Sigmoid colon (tissue), 7 donors: Measurements from ENCODE around the gene PNPLA8. TPM values are rescaled to one million over a fixed set of nuclear protein-coding genes. Genes with fewer than 3 reads are reported as not detected.

ENCODE experiments used
- DNase-seq: peaks from one replicate; pipeline ENCODE4 v3.0.0-alpha.2; 2019
- H3K27ac ChIP-seq, 4 donors: fragments of 200-600 bp; sonication (generic); one replicate each; pipeline ENCODE4 v1.5.1; 2016 to 2019; ENCODE audit warnings: mild to moderate bottlenecking in 1 of 4
- H3K27me3 ChIP-seq, 3 donors: fragments of 200-600 bp; sonication (generic); one replicate each; pipeline ENCODE4 v1.5.1; 2019; ENCODE audit warnings: mild to moderate bottlenecking in 1 of 3
- H3K36me3 ChIP-seq, 4 donors: fragments of 200-600 bp; sonication (generic); one replicate each; pipeline ENCODE4 v1.5.1; 2016 to 2019
- H3K4me1 ChIP-seq, 4 donors: fragments of 200-600 bp; sonication (generic); one replicate each; pipeline ENCODE4 v1.5.1; 2017 to 2019
- H3K4me3 ChIP-seq, 4 donors: fragments of 200-600 bp; sonication (generic); one replicate each; pipeline ENCODE4 v1.5.1; 2017 to 2019; ENCODE audit warnings: mild to moderate bottlenecking in 2 of 4, moderate library complexity in 1 of 4
- H3K9me3 ChIP-seq, 4 donors: fragments of 200-600 bp in 3 of 4; sonication (generic) in 3 of 4; one replicate each; pipeline versions ENCODE4 v1.5.1 to v1.6.1; 2013 to 2019
- EP300 ChIP-seq, 4 donors: sonication (generic); formaldehyde crosslinking; IDR thresholded peaks; one replicate each; pipeline ENCODE4 v1.6.1; 2017; ENCODE audit warnings: antibody characterized with exemption in 4 of 4
- POLR2A ChIP-seq, 2 donors: fragments of 450-650 bp; IDR thresholded peaks; one replicate each; pipeline ENCODE4 v1.6.1; 2016; ENCODE audit warnings: antibody characterized with exemption in 2 of 2, mild to moderate bottlenecking in 2 of 2, moderate library complexity in 2 of 2
- POLR2AphosphoS5 ChIP-seq, 4 donors: sonication (generic); formaldehyde crosslinking; IDR thresholded peaks; one replicate each; pipeline ENCODE4 v1.6.1; 2017; ENCODE audit warnings: antibody characterized with exemption in 4 of 4
- WGBS, 2 donors: extraction: QIAGEN DNeasy Blood & Tissue Kit; methylation state at CpG; one replicate each; pipeline ENCODE4 v1.1.7; 2013; 5-methylcytosine and 5-hydroxymethylcytosine counted together
- intact Hi-C: fragments of 100-400 bp; cut with DNase I; formaldehyde crosslinking; loops from one replicate; pipeline ENCODE4 v1.15.1; 2023
- polyA plus RNA-seq, 3 donors: library from polyadenylated mRNA; stranded (reverse); fragments of 200-250 nt; gene quantifications; one replicate each; pipeline ENCODE4 v1.2.3, GENCODE V29; 2013
- total RNA-seq, 4 donors: library from RNA; depleted of rRNA; stranded (reverse); fragments of >200 nt; gene quantifications; one replicate each; pipeline ENCODE4 v1.1.0, GENCODE V29; 2016
- TF ChIP-seq, protein P1 (sequence below), 4 experiments: fragments of 450-650 bp in 3 of 4; fragments of 200-600 bp in 1 of 4; IDR thresholded peaks; one replicate each; pipeline ENCODE4 v1.5.1; 2016 to 2019; ENCODE audit warnings: antibody characterized with exemption in 4 of 4, mild to moderate bottlenecking in 3 of 4, moderate library complexity in 2 of 4
- donor health status: healthy with polysubstance abuse.
- donor health status: Bipolar disorder and iron deficiency.
- donor health status: healthy.

Gene PNPLA8
- total and polyA plus RNA-seq, 7 donors, result 12.0 to 42.9 (median 26.3) TPM

DNA sequence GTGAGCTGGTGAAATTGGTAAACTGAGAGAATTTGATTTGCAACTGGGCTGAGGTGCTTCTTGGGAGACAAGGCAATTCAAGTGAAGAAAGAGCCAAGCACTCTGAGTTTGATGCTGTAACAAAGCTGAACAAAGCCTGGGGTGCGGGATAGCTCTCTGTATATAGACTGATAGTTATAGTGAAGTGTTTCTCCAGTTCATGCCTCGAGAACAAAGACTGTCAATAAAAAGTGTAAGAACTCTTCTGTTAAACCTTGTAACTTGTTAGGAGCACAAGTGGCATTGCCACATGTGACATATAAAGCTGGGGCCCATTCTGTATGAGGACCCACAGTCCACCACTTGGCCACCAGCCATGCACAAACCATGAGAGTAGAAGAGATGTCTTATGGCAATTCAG is 11.3 kb upstream of the PNPLA8 start:
- Histone ChIP-seq H3K9me3 (no peaks in the 10 kb centered on the region), H3K36me3 (no peaks in the 10 kb centered on the region), H3K4me1 (no peaks in the 10 kb centered on the region), H3K27me3 (no peaks in the 10 kb centered on the region), H3K4me3 (no peak overlapping the region), H3K27ac (no peak overlapping the region)
- intact Hi-C loops, result no loop called here
- no peak for DNase-seq
- no peak for TF ChIP-seq POLR2A (IDR thresholded peaks at IDR 0.05)
- TF ChIP-seq, protein P1, sequence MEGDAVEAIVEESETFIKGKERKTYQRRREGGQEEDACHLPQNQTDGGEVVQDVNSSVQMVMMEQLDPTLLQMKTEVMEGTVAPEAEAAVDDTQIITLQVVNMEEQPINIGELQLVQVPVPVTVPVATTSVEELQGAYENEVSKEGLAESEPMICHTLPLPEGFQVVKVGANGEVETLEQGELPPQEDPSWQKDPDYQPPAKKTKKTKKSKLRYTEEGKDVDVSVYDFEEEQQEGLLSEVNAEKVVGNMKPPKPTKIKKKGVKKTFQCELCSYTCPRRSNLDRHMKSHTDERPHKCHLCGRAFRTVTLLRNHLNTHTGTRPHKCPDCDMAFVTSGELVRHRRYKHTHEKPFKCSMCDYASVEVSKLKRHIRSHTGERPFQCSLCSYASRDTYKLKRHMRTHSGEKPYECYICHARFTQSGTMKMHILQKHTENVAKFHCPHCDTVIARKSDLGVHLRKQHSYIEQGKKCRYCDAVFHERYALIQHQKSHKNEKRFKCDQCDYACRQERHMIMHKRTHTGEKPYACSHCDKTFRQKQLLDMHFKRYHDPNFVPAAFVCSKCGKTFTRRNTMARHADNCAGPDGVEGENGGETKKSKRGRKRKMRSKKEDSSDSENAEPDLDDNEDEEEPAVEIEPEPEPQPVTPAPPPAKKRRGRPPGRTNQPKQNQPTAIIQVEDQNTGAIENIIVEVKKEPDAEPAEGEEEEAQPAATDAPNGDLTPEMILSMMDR (IDR thresholded peaks at IDR 0.05), result no peak
- TF ChIP-seq EP300 (IDR thresholded peaks at IDR 0.05), result no peak
- no peak for TF ChIP-seq POLR2AphosphoS5 (IDR thresholded peaks at IDR 0.05)
- 82 to 88% methylated on average over 2 of the region's 2 CpGs for WGBS, 2 donors

DNA sequence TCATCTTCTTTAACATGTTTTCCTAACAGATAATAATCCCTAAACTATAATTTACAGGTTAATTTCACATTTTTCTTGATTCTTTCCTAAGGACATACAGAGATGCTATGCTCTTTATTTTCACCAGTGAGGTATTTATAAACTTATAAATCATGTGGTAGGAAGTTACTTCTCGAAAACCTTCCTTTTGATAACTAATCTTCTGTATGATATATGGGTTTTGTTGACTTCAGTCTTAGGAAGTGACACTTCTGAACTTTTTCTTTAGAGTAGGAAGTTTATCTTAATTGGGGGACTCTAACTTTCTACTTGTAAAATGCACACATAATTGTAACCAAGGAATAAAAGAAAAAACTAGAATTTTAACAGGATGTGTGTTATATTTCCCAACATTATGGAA is 9.8 kb upstream of the PNPLA8 start:
- H3K4me3 ChIP-seq, result no peak overlapping the region
- H3K27me3 ChIP-seq, result no peaks in the 10 kb centered on the region
- 43 to 78% methylated on average over 1 of the region's 1 CpG for WGBS, 2 donors
- H3K36me3 ChIP-seq, result no peaks in the 10 kb centered on the region
- no peak for TF ChIP-seq POLR2AphosphoS5 (IDR thresholded peaks at IDR 0.05)
- no peak for TF ChIP-seq EP300 (IDR thresholded peaks at IDR 0.05)
- TF ChIP-seq, protein P1 (IDR thresholded peaks at IDR 0.05), result no peak
- no peak for TF ChIP-seq POLR2A (IDR thresholded peaks at IDR 0.05)
- intact Hi-C loops, result no loop called here
- no peak overlapping the region for H3K27ac ChIP-seq
- H3K9me3 ChIP-seq, result no peaks in the 10 kb centered on the region
- no peaks in the 10 kb centered on the region for H3K4me1 ChIP-seq
- no peak for DNase-seq

DNA sequence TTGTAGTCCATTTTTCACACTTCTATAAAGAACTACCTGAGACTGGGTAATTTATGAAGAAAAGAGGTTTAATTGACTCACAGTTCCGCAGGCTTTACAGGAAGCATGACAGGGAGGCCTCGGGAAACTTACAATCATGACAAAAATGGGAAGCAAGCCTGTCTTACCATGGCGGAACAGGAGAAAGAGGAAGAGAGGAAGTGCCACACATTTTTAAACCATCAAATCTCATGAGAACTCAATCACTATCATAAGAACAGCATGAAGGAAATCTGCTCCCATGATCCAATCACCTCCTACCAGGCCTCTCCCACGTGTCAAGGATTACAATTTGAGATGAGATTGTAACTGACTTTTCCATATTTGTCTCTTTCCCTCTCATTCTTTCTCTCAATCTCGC is 9.3 kb upstream of the PNPLA8 start:
- no peak overlapping the region for H3K4me3 ChIP-seq
- H3K27me3 ChIP-seq, result no peaks in the 10 kb centered on the region
- H3K36me3 ChIP-seq, result no peaks in the 10 kb centered on the region
- DNase-seq, result no peak
- H3K4me1 ChIP-seq, result no peaks in the 10 kb centered on the region
- TF ChIP-seq, protein P1 (IDR thresholded peaks at IDR 0.05), result no peak
- no peak for TF ChIP-seq POLR2AphosphoS5 (IDR thresholded peaks at IDR 0.05)
- TF ChIP-seq EP300 (IDR thresholded peaks at IDR 0.05), result no peak
- no peak for TF ChIP-seq POLR2A (IDR thresholded peaks at IDR 0.05)
- WGBS, 2 donors, result 64% methylated on average over 5 of the region's 5 CpGs
- no peak overlapping the region for H3K27ac ChIP-seq
- intact Hi-C loops, result no loop called here
- no peaks in the 10 kb centered on the region for H3K9me3 ChIP-seq

DNA sequence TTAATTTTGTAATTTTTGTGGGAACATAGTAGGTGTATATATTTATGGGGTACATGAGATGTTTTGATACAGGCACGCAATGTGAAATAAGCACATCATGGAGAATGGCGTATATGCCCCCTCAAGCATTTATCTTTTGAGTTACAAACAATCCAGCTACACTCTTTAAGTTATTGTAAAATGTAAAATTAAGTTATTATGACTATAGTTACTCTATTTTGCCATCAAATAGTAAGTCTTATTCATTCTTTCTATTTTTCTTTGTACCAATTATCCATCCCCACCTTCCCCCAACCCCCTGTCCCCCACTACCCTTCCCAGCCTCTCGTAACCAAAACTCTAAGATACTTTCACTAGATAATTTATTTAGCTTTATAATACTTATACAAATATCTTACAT is 7.8 kb upstream of the PNPLA8 start:
- Histone ChIP-seq H3K4me1 (no peaks in the 10 kb centered on the region), H3K4me3 (no peak overlapping the region), H3K36me3 (no peaks in the 10 kb centered on the region), H3K9me3 (no peaks in the 10 kb centered on the region), H3K27me3 (no peaks in the 10 kb centered on the region), H3K27ac (no peak overlapping the region)
- intact Hi-C loops, result no loop called here
- no peak for TF ChIP-seq EP300 (IDR thresholded peaks at IDR 0.05)
- no peak for TF ChIP-seq POLR2AphosphoS5 (IDR thresholded peaks at IDR 0.05)
- no peak for TF ChIP-seq POLR2A (IDR thresholded peaks at IDR 0.05)
- TF ChIP-seq, protein P1 (IDR thresholded peaks at IDR 0.05), result no peak
- DNase-seq, result no peak
- 95 to 98% methylated on average over 3 of the region's 3 CpGs for WGBS, 2 donors

DNA sequence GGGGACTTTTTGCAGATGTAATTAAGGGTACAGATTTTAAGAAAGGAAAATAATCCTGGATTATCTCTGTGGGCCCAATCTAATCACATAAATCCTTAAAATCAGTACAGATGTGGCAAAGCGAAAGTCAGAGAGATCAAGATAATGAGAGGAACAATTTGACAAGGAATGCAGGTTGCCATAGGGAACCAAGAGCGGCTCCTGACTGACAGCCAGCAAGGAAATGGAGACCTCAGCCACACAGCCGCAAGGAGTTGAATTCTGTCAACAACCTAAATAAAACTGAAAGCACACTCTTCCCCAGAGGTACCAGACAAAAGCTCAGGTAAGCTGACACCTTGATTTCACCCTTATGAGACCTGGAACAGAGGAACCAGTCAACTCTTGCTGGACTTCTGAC is 3.4 kb upstream of the PNPLA8 start:
- DNase-seq, result no peak
- Histone ChIP-seq H3K27ac (no peak overlapping the region), H3K27me3 (no peaks in the 10 kb centered on the region), H3K4me3 (no peak overlapping the region), H3K36me3 (no peaks in the 10 kb centered on the region), H3K9me3 (no peaks in the 10 kb centered on the region), H3K4me1 (peaks cover 0 to 14% (median 8%) of the 10 kb centered on the region in 4 donors)
- intact Hi-C loops, result loop anchor here (10.0 kb wide), 1 partner anchor 635 kb away; the partner anchor contains the start of gene DLD
- 26 to 61% methylated on average over 3 of the region's 3 CpGs for WGBS, 2 donors
- TF ChIP-seq, protein P1 (IDR thresholded peaks at IDR 0.05), result no peak
- TF ChIP-seq POLR2AphosphoS5 (IDR thresholded peaks at IDR 0.05) (no peak), POLR2A (IDR thresholded peaks at IDR 0.05) (no peak), EP300 (IDR thresholded peaks at IDR 0.05) (no peak)
